Mesenchymal stem cell (in vitro differentiated cells and primary cell): ENCODE data around the gene CEND1.

Experiments
- DNase-seq: peaks from one replicate; pipeline ENCODE4 v3.0.0-alpha.2; 2013
- H2AFZ ChIP-seq: one replicate; pipeline ENCODE4 v1.6.1; 2013; ENCODE audit warnings: low read depth, mild to moderate bottlenecking, control low read depth, inconsistent platforms, low read length, moderate library complexity
- H2AK5ac ChIP-seq: 2 replicates; pipeline ENCODE4 v1.6.1; 2013; ENCODE audit warnings: low read length, moderate library complexity, mild to moderate bottlenecking, inconsistent platforms; ENCODE audit not compliant: severe bottlenecking
- H2BK120ac ChIP-seq: one replicate; pipeline ENCODE4 v1.6.1; 2013; ENCODE audit warnings: low read depth, mild to moderate bottlenecking, inconsistent platforms, low read length, moderate library complexity
- H2BK12ac ChIP-seq, 2 experiments: one replicate each; pipeline ENCODE4 v1.6.1; 2013; ENCODE audit warnings: inconsistent platforms in 2 of 2, low read length in 2 of 2, mild to moderate bottlenecking in 2 of 2, moderate library complexity in 2 of 2, control low read depth in 1 of 2
- H2BK15ac ChIP-seq: one replicate; pipeline ENCODE4 v1.6.1; 2013; ENCODE audit warnings: mild to moderate bottlenecking, low read depth, inconsistent platforms; ENCODE audit not compliant: poor library complexity, severe bottlenecking
- H2BK5ac ChIP-seq: 2 replicates; pipeline ENCODE4 v1.6.1; 2013; ENCODE audit warnings: low read depth, mild to moderate bottlenecking, low read length, control low read depth, inconsistent platforms; ENCODE audit not compliant: poor library complexity, severe bottlenecking
- H3K14ac ChIP-seq, 2 experiments: one replicate each; pipeline ENCODE4 v1.6.1; 2013; ENCODE audit warnings: inconsistent platforms in 2 of 2, low read length in 2 of 2, control low read depth in 1 of 2, mild to moderate bottlenecking in 1 of 2, moderate library complexity in 1 of 2
- H3K18ac ChIP-seq, 2 experiments: one replicate each; pipeline ENCODE4 v1.6.1; 2013; ENCODE audit warnings: inconsistent platforms in 2 of 2, low read length in 2 of 2, control low read depth in 1 of 2, low read depth in 1 of 2, mild to moderate bottlenecking in 1 of 2
- H3K23ac ChIP-seq, 2 experiments: one replicate each; pipeline ENCODE4 v1.6.1; 2013; ENCODE audit warnings: inconsistent platforms in 2 of 2, low read length in 2 of 2, mild to moderate bottlenecking in 2 of 2, moderate library complexity in 2 of 2, control low read depth in 1 of 2
- H3K27ac ChIP-seq: 2 replicates; pipeline ENCODE4 v1.5.1; 2013; ENCODE audit warnings: mild to moderate bottlenecking, moderate library complexity, low read length, control low read depth, inconsistent platforms; ENCODE audit not compliant: poor library complexity, severe bottlenecking
- H3K27me3 ChIP-seq, 2 experiments: 2 replicates each; pipeline versions ENCODE4 v1.6.1 to v1.7.0; 2013; ENCODE audit warnings: low read length in 2 of 2, mild to moderate bottlenecking in 2 of 2, moderate library complexity in 2 of 2, control low read depth in 1 of 2, inconsistent platforms in 1 of 2; ENCODE audit not compliant: control insufficient read depth in 1 of 2, insufficient read depth in 1 of 2
- H3K36me3 ChIP-seq, 2 experiments: 2 replicates each; pipeline versions ENCODE4 v1.6.1 to v1.7.0; 2013; ENCODE audit warnings: low read length in 2 of 2, control low read depth in 1 of 2, inconsistent platforms in 1 of 2, low read depth in 1 of 2, mild to moderate bottlenecking in 1 of 2; ENCODE audit not compliant: insufficient read depth in 2 of 2, control insufficient read depth in 1 of 2
- H3K4ac ChIP-seq, 2 experiments: one replicate each; pipeline ENCODE4 v1.6.1; 2013; ENCODE audit warnings: inconsistent platforms in 2 of 2, low read length in 2 of 2, mild to moderate bottlenecking in 2 of 2, moderate library complexity in 2 of 2, control low read depth in 1 of 2, low read depth in 1 of 2
- H3K4me1 ChIP-seq: 2 replicates; pipeline ENCODE4 v1.6.1; 2013; ENCODE audit warnings: low read depth, low read length, control low read depth; ENCODE audit not compliant: control insufficient read depth, insufficient read depth
- H3K4me2 ChIP-seq: 2 replicates; pipeline ENCODE4 v1.6.1; 2013; ENCODE audit warnings: low read length, mild to moderate bottlenecking, inconsistent platforms; ENCODE audit not compliant: poor library complexity, severe bottlenecking
- H3K4me3 ChIP-seq, 2 experiments: 2 replicates each; pipeline versions ENCODE4 v1.5.1 to v1.7.0; 2013; ENCODE audit warnings: low read length in 2 of 2, mild to moderate bottlenecking in 2 of 2, control low read depth in 1 of 2, low read depth in 1 of 2; ENCODE audit not compliant: insufficient read depth in 1 of 2
- H3K79me1 ChIP-seq: replicated peaks from 2 replicates; pipeline ENCODE4 v1.6.1; 2013; ENCODE audit warnings: mild to moderate bottlenecking, control low read depth, low read length, inconsistent platforms; ENCODE audit not compliant: poor library complexity, severe bottlenecking
- H3K9ac ChIP-seq: 2 replicates; pipeline ENCODE4 v1.7.0; 2013; ENCODE audit warnings: mild to moderate bottlenecking, low read length, moderate library complexity
- H3K9me3 ChIP-seq: 2 replicates; pipeline ENCODE4 v1.7.0; 2013; ENCODE audit warnings: mild to moderate bottlenecking, low read length; ENCODE audit not compliant: control insufficient read depth
- H4K8ac ChIP-seq: one replicate; pipeline ENCODE4 v1.6.1; 2013; ENCODE audit warnings: inconsistent platforms, mild to moderate bottlenecking, low read length, moderate library complexity
- H4K91ac ChIP-seq: one replicate; pipeline ENCODE4 v1.6.1; 2013; ENCODE audit warnings: mild to moderate bottlenecking, low read length, inconsistent platforms
- WGBS: methylation state at CpG from one replicate; pipeline ENCODE4 v1.1.7; 2013; ENCODE audit warnings: mixed read lengths; 5-methylcytosine and 5-hydroxymethylcytosine counted together

Gene CEND1

GRCh38 chr11:766106-766935 lies 23.6 kb downstream of the CEND1 start:
- DNase-seq = no peak
- Histone ChIP-seq H2AFZ (no peak overlapping the region), H2AK5ac (peak overlapping the region; percentile 66), H3K23ac (no peak overlapping the region), H2BK15ac (no peak overlapping the region), H3K9ac (peak overlapping the region; percentile 51), H3K4me2 (no peak overlapping the region), H3K27ac (peak overlapping the region; percentile 36), H4K8ac (peak overlapping the region; percentile 33), H2BK5ac (no peak overlapping the region), H2BK12ac (peak overlapping the region in 1 of 2 experiments; percentile 15), H3K4me3 (no peak overlapping the region), H3K4me1 (peaks cover 33% of the 10 kb centered on the region), H3K79me1 (peaks cover 29% of the 10 kb centered on the region), H2BK120ac (no peak overlapping the region), H3K14ac (no peak overlapping the region), H3K18ac (no peak overlapping the region), H3K4ac (no peak overlapping the region), H4K91ac (no peak overlapping the region), H3K27me3 (no peaks in the 10 kb centered on the region), H3K36me3 (peaks cover 74 to 76% of the 10 kb centered on the region in 2 experiments), H3K9me3 (no peaks in the 10 kb centered on the region)
- 90% methylated on average over 9 of the region's 11 CpGs for WGBS

DNA sequence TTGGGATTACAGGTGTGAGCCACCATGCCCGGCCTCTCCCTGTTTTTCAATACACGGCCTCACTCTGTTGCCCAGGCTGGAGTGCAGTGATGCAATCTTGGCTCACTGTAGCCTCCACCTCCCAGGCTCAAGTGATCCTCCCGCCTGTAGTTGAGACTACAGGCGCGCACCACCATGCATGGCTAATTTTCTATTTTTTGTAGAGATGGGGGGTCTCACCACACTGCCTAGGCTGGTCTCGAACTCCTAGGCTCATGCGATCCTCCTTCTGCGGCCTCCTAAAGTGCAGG lies 24.1 kb downstream of the CEND1 start:
- Histone ChIP-seq H3K4me2 (no peak overlapping the region), H2BK15ac (no peak overlapping the region), H3K14ac (no peak overlapping the region), H3K27me3 (no peaks in the 10 kb centered on the region), H2BK120ac (no peak overlapping the region), H2AK5ac (no peak overlapping the region), H3K18ac (no peak overlapping the region), H2BK5ac (no peak overlapping the region), H2AFZ (no peak overlapping the region), H3K9ac (no peak overlapping the region), H3K9me3 (no peaks in the 10 kb centered on the region), H4K8ac (no peak overlapping the region), H3K27ac (peak overlapping the region; percentile 36), H3K79me1 (peaks cover 24% of the 10 kb centered on the region), H4K91ac (no peak overlapping the region), H3K23ac (no peak overlapping the region), H3K4me3 (no peak overlapping the region), H3K4me1 (peaks cover 33% of the 10 kb centered on the region), H3K36me3 (peaks cover 75 to 76% of the 10 kb centered on the region in 2 experiments), H3K4ac (no peak overlapping the region), H2BK12ac (no peak overlapping the region)
- WGBS = 98% methylated on average over 8 of the region's 8 CpGs
- no peak for DNase-seq

DNA sequence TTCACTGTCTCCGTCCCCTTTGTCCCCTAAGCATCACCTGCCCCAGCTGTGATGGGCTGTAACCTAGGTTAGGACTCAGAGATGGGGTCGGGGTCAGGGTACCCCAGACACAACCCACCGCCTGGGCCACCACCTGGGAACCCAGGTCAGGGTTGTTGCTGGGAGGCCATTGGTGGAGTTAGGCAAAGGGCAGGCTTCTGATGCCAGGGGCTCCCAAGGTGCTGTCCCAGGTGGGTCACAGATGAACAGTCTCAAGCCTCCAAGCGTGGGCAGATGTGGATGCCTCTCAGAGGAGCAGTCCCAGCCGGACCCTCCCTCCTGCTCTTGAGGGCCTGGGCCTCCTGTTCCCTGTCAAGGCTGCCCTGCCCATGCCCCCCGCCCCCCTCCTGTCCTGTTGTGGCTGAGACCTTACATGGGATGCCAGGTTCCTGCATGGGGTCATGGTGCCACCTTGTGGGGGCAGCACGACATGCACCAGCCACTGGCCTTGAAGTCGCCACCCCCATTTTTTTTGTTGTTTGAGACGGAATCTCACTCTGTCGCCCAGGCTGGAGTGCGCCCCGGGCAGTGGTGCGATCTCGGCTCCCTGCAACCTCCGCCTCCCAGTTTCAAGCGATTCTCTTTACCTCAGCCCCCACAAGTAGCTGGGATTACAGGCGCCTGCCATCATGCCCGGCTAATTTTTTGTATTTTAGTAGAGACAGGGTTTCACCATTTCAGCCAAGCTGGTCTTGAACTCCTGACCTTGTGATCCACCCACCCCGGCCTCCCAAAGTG lies 24.7 kb downstream of the CEND1 start:
- H3K9ac ChIP-seq = no peak overlapping the region
- peak; percentile 50 for DNase-seq
- H2BK5ac ChIP-seq = no peak overlapping the region
- H3K27me3 ChIP-seq = no peaks in the 10 kb centered on the region
- no peak overlapping the region for H2BK15ac ChIP-seq
- H2AFZ ChIP-seq = no peak overlapping the region
- H3K4me1 ChIP-seq = peaks cover 33% of the 10 kb centered on the region
- no peak overlapping the region for H4K8ac ChIP-seq
- no peak overlapping the region for H3K18ac ChIP-seq
- WGBS = 88% methylated on average over 18 of the region's 19 CpGs
- peaks cover 73 to 75% of the 10 kb centered on the region in 2 experiments for H3K36me3 ChIP-seq
- peak overlapping the region; percentile 6 for H3K27ac ChIP-seq
- H2BK120ac ChIP-seq = no peak overlapping the region
- H3K23ac ChIP-seq = no peak overlapping the region
- no peak overlapping the region for H3K4me2 ChIP-seq
- no peak overlapping the region for H4K91ac ChIP-seq
- peaks cover 20% of the 10 kb centered on the region for H3K79me1 ChIP-seq
- no peak overlapping the region for H3K4ac ChIP-seq
- no peak overlapping the region for H3K14ac ChIP-seq
- H3K4me3 ChIP-seq = no peak overlapping the region
- H2BK12ac ChIP-seq = no peak overlapping the region
- H2AK5ac ChIP-seq = no peak overlapping the region
- no peaks in the 10 kb centered on the region for H3K9me3 ChIP-seq

- no peak overlapping the region for H3K14ac ChIP-seq
- no peak overlapping the region for H4K91ac ChIP-seq
- WGBS = 96% methylated on average over 17 of the region's 18 CpGs
Observed at GRCh38 chr11:764322-765024, 25.4 kb downstream of the CEND1 start.

More at GRCh38 chr11:764322-765024, 25.4 kb downstream of the CEND1 start:
- H2BK12ac ChIP-seq = no peak overlapping the region
- H2AK5ac ChIP-seq = no peak overlapping the region
- peaks cover 73 to 75% of the 10 kb centered on the region in 2 experiments for H3K36me3 ChIP-seq
- H2BK120ac ChIP-seq = no peak overlapping the region
- no peak overlapping the region for H3K18ac ChIP-seq
- no peak overlapping the region for H3K27ac ChIP-seq
- H3K23ac ChIP-seq = no peak overlapping the region
- H3K4me1 ChIP-seq = peaks cover 33% of the 10 kb centered on the region
- no peak overlapping the region for H2BK5ac ChIP-seq
- H3K4ac ChIP-seq = no peak overlapping the region
- no peaks in the 10 kb centered on the region for H3K27me3 ChIP-seq
- H3K4me2 ChIP-seq = no peak overlapping the region
- DNase-seq = no peak
- H3K79me1 ChIP-seq = peaks cover 18% of the 10 kb centered on the region
- no peak overlapping the region for H2BK15ac ChIP-seq
- H3K9ac ChIP-seq = no peak overlapping the region
- H2AFZ ChIP-seq = no peak overlapping the region
- H4K8ac ChIP-seq = no peak overlapping the region
- no peak overlapping the region for H3K4me3 ChIP-seq
- H3K9me3 ChIP-seq = no peaks in the 10 kb centered on the region
